GM21390 (cell line): ENCODE data around the gene S1PR1.
A peak's percentile ranks its signal among the peaks of the same experiment; 100 is the strongest.
"Not testable (repeated sequence)": the region's sequence is repeated elsewhere in the genome, so short reads cannot be mapped to it uniquely, and the experiment has no call there.

ENCODE experiments used
- ATAC-seq: cut with Tn5 transposase; IDR thresholded peaks from one replicate; pipeline ENCODE4 v1.9.1; 2021; ENCODE audit not compliant: unreplicated experiment

S1PR1 gene

DNA sequence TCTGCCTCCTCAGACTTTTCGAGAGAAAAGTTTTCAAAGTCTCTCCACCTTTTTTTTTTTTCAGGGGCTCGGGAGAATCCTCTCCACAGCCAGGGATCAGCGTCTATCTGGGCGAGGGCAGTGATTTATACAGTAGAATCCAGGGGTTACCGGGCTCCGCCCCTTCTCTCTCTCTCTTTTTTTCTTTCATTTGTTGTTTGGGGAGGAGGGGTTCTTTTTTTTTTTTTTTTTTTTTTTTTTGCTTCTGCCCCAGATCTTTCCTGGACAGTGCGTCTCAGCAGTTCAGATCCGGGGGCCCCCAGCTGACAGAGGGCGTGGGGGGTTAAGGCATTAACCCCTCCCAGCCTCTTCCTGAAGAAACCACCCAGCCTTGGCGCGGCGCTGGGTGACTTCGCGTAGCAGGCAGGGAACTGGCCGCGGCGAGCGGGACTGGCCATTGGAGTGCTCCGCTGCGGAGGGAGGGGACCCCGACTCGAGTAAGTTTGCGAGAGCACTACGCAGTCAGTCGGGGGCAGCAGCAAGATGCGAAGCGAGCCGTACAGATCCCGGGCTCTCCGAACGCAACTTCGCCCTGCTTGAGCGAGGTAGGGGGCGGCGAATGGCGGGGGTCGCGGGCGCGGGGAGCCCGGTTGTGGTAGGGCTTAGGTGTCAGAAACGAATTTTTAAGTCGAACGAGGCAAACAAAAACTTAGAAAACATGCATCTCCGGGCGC, at the start of gene S1PR1:
Gene S1PR1 (plus strand): TSS at position 504 of the 713 bp plus-strand sequence. CDS start 1,966 bp downstream, outside the sequence.
- peak; percentile 11 for ATAC-seq

DNA sequence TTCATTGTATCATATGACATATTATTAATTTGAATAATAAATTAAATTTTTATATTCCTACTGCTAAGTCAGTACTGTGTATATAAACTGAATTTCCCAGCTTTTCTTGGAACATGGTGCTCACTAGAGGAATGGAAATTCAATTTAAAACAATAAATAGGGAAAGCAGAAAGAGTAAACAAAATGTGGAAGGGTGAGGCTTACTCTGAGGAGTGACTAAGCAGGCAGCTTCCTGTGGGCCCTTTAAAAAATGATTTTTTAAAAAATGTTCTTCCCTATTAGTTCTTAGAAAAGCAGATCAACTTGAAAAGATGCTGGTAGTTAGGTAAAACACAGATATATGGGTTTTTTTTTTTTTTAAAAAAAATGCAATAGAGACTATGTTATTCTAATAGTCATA, 49.5 kb upstream of the S1PR1 start:
- ATAC-seq = no peak

DNA sequence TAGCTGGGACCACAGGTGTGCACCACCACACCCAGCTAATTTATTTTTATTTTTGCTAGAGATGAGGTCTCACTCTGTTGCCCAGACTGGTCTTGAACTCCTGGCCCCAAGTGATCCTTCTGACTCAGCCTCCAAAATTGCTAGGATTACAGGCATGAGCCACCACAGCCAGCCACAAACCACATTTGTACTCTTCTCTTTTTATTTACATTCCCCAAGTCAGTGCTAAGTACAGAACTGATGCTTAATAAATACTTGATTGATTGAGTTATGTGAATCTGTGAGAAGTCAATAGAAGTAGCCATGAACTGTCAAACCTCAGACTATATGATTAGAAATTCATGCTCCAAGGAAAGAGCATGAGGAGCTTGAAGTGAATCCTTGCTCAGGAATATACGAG, 48.5 kb upstream of the S1PR1 start:
- no peak for ATAC-seq

DNA sequence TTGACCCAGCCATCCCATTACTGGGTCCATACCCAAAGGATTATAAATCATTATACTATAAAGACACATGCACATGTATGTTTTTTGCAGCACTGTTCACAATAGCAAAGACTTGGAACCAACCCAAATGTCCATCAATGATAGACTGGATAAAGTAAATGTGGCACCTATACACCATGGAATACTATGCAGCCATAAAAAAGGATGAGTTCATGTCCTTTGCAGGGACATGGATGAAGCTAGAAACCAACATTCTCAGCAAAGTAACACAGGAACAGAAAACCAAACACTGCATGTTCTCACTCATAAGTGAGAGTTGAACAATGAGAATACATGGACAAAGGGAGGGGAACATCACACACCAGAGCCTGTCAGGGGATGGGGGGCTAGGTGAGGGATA, 47.9 kb upstream of the S1PR1 start:
- not testable (repeated sequence) for ATAC-seq

DNA sequence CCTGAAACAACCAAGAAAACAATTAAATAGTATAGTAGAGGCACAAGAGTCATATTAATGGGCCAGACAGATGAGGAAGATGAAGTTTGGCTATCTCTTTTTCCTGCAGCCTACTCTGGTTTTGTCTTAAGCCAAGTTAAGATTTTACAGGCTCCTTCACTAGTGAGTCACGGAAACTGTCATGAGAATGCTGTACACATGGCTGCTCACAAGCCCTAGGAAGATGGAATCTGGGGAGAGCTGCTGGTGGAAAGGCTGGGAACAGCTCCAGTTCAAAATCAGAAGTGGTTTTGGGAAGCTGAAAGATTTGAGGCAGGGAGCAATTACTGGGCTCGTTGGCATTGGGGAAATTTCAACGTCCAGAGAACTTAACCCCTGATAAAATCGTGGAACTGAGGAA, 46.4 kb upstream of the S1PR1 start:
- ATAC-seq = no peak

DNA sequence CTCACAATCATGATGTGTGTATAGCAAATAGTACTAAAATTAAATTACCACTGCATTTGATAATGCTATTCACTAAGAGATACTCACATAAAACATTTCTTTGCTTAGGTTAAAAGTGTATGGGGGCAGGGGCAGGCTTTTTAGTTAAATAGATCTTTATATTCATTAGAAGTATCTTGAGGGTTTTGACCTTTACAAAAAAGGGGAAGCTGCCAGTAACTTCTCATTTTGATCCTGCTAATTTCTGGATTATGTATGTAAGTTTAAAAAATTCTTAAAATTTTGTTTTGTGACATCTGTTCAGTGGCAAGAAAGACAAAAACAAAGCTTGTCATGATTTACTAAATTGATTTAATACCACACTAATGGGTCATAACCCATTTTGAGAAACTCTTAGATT, 45.8 kb upstream of the S1PR1 start:
- no peak for ATAC-seq

DNA sequence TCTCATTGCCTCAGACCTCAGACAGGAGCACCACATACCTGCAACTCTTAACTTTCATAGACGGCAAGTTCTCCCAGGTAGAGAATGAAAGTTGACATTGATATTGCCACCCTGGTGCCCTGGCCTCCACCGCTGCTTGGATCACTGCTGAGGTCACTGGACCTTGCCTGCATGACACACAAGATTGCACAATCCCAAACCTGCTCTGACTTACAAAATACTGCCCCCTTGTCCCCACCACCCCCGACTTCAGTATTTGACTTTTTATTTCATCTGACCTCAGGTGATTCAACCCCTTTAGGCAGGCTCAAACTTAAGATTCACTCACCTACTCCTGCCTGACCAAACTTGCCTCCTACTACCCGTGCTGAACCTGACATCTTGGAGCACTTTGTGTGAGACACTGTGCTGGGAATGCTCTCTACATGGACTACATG, 43.1 kb upstream of the S1PR1 start:
- no peak for ATAC-seq

DNA sequence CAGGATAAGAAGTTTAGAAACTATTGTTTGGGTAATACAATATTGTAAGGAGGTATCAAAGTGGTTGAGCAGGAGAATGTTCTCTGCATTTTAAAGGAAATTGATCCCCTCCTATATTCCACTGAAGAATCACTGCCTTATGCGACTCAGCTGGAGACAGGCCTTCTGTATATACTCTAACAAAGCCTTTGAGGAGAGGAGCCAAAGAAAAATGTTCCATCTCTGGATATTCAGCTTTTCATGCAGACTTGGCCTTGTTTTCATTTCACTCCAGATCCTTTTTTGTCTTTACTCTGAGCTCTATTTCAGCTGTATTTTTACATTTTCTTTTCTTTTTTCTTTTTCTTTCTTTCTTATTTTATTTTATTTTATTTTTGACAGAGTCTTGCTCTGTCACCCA, 42.1 kb upstream of the S1PR1 start:
- no peak for ATAC-seq

DNA sequence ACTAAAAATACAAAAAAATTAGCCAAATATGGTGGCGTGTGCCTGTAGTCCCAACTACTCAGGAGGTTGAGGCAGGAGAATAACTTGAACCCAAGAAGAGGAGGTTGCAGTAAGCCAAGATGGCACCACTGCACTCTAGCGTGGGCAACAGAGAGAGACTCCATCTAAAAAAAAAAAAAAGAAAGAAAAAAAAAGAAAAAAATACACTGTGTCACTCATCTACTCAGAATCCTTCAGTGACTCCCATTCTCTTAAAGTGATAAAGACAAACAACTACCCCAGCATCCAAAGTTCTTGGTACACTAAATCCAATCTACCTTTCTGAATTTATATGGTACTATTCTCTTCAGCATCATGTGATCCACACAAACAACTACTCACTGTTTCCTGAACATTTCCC, 40.2 kb upstream of the S1PR1 start:
- no peak for ATAC-seq

DNA sequence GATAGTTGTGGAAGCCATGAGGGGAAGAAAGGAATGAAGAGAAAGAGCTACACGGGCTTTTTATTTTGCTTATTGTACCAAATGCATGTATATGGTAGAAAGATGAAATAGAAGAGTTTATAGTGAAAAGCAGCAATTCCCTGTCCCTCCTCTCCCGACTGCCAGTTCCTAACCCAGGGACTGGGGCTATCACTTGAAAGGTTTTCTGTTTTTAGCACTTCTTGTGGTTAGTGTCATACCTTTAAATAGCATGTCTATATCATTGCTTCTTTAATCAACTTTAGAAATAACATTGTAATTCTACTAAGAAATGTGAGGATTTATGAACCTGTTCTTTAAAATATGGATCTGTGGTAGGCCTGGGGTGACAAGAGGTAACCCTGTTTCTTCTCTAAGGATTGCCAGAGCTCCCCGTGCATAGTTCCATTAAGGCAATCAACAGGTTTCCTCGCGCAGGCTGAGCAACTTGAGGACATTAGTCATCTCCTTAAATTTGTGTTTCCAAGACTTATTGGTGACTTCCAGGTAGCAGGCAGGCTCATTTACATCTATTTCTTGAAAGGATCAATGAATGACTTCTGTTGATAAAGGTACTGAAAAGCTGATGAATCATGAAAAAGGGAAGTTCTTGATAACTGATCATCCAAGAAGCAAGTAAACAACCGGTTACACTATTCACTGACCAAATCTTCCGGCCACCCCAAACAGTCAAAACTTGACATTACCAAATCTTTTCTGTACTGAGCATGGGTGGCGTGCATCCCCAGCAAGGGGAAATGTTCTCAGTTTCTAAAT, 37.8 kb upstream of the S1PR1 start:
- peak; percentile 98 for ATAC-seq

DNA sequence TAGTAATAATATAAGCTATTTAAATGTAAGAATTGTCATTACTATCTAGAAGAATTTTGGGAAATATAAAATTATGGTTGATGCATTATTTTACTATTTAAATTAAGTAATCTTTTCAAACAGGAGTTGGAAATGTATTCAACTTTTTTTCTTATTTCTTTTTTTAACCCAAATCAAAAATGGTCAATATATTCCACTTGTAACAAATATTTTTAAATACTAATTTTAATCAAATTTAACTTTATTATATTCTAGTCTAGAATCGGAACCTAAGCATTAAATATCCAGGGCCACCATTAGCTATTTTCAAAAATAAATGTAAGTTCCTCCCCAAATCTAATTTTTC, 37.2 kb upstream of the S1PR1 start:
- ATAC-seq = no peak

DNA sequence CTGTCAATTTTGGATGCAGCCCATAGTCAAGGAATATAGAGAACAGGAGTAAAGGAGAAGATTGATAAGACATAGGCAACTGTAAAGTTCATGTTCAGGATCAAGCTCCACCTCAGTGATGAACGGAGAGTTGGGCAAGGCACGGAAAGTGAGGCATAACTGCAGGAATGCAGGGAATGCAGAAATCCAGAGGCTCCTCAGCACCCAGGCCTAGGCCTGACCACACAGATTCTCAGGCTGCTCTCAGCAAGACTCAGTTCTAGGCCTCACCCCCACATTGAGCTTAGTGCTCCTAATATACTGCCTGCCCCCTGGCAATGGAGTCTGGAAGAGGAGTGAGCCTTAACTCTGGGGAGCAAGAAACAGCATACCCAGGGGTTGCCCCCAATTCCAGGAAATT, 36.3 kb upstream of the S1PR1 start:
- no peak for ATAC-seq

DNA sequence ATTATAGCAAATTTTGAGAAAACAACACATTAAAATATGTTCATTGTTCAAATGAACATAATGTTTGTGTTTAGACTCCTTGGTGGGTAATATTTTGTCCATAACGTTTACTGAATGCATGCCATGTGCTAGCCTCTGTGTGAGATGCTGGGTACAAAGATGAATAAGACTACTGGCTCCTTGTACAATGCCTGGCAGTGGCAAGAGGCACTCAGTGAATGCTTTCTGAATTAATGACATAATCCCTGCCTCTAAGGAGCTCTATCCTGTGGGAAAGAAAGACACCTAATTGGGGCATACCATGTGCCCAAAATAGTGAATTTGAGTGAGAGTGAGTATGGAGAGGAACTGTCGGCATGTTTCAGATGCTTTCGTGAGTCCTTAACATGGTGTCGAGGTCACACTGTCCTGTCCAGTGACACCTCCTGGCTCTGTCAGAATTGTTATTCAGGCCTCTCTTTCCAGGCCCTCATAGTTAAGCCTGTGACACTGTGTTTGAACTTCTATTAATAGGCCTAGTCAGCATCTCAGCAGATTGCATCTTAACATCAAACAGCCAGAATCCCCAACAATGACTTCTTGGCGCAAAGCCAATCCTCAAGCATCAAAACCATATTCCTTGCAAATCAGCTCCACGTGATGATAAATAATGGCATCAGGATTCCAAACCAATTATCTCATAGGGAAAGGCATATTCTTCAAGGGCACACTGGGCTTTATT, 32.8 kb upstream of the S1PR1 start:
- no peak for ATAC-seq

DNA sequence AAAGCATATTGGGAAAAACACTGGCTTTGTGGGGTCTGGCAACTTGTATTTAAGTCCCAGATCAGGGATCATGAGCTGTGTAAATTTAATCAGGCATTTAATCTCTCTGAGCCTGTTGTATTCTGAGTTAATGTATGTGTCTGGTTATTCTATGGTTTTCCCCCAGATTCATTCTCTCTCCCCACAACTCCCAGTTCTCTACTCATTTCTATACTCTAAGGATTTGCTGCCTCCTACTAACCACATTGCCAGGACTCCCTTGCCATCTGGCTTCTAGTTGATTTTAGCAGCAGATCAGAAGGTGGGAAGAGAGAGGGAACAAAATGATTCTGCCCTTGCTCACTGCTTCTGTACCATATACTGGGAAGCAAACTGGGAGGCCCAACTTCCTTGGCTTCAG, 31.4 kb upstream of the S1PR1 start:
- ATAC-seq = no peak

DNA sequence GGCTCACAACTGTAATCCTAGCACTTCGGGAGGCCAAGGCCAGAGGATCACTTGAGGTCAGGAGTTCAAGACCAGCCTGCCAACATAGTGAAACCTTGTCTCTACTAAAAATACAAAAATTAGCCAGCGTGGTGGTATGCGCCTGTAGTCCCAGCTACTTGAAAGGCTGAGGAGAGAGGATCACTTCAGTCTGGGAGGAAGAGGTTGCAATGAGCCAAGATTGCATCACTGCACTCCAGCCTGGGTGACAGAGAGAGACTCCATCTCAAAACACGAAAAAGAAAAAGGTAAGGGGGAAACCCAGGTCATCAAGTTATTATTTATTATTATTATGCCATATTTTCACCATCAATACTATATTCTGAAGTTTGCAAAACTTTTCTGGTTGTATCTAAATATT, 30.7 kb upstream of the S1PR1 start:
- not testable (repeated sequence) for ATAC-seq

DNA sequence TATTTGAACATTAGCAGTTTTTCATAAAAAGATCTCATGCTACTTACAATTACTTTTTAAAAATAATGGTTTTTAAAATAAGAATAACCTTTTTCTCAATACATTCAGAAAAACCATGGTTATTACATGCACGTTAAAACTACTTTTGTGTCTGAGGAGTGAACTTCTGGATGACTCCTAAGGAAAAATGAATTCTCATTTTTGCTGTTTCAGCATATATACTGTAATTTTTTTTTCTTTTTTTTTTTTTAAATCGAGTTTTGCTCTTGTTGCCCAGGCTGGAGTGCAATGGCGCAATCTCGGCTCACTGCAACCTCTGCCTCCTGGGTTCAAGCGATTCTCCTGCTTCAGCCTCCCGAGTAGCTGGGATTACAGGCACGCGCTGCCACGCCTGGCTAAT, 29.5 kb upstream of the S1PR1 start:
- not testable (repeated sequence) for ATAC-seq

DNA sequence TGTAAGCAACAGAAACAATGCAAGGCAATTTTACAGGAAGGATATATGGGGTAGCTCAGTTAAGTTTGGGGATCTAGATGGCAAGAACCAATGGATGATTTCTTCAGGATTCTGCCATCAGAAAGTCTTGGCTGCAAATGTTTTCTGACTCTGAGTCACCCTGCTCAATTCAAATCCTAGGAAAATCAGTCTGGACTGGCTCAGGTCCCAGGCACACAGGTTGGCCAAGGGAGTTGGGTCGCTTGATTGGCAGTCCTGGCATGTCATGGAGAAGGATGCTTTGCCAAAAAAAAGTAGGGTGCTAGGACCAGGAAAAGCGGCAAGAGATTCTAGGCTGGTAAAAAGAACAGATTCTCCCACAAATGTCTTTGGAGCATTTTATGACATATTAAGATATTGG, 28.9 kb upstream of the S1PR1 start:
- no peak for ATAC-seq

DNA sequence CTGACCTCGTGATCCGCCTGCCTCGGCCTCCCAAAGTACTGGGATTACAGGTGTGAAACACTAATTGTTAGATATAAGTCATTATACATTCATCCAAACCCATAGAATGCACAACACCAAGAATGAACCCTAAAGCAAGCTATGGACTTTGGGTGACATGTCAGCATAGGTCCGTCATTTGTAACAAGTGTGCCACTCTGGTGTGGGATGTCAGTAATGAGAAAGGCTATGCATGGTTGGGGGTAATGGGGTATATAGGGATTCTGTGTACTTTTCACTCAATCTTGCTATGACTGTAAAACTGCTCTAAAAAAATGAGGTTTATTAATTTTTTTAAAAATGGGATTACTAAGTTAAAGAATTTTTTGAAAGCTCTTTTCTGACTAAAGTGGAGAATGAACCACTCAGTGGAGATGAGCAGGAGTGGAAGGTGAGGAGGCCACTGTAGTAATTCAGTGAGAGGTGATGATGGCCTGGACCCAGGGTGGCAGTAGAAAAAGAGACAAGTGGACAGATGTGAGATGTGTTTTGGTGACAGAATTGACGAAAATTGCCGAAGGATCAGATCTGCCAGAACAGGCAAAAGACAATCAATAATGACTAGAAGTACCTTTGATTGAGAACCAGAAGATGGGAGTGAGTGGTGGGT, 21.3 kb upstream of the S1PR1 start:
- no peak for ATAC-seq

DNA sequence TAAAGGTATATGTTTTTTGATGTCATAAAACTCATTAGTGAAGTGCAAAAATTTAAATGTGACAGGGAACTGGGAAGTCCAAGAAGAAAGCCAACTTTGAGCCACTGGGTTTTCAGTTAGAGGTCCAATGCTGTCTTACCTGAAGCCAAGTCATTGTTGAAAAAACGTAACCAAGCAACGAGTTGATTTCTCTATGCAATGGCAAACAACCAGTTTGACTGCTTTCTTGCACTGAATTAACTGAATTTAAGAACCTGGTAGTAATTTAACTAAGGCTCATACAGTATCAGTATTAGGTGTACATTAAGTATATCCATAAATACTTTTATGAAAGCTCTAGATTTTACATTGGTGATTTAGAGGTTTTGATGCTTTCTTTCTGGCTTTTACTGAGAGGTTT, 20.2 kb upstream of the S1PR1 start:
- no peak for ATAC-seq

DNA sequence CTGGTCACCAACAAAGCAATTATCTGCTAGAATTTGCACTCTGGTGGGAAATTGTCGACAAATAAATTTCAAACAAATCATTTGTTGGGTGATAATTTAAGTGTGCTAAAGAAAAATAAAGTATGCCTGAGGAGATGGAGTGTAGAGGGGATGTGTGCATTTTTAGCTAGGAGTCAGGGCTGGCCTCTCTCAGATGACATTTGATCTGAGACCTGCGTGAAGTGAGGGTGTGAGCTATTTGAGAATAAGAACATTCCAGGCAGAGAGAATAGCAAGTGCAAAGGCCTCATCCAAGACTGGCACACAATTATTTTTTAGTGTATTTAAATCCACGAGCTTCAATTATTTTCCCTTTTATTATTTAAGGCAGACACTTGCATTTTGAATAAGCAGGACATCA, 19.7 kb upstream of the S1PR1 start:
- ATAC-seq = no peak

DNA sequence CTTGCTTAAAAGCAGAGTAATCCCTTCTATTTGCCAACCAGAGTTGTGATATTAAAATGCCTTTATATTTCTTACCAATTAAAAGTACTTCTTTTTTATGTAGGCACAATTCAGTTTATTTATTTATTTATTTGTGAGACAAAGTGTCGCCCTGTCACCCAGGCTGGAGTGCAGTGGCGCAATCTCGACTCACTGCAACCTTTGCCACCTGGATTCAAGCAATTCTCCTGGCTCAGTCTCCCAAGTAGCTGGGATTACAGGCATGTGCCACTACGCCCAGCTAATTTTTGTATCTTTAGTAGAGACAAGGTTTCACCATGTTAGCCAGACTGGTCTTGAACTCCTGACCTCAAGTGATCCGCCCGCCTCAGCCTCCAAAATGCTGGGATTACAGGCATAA, 17.9 kb upstream of the S1PR1 start:
- not testable (repeated sequence) for ATAC-seq
